HCT116 (cell line): ENCODE data around the gene DDB1. TPM values are rescaled to one million over a fixed set of nuclear protein-coding genes. Genes with fewer than 3 reads are reported as not detected.

Experiments
- ATAC-seq: fragments of 200-7000 bp; cut with Tn5 transposase; 2 replicates; pipeline ENCODE4 v1.9.1; 2020; ENCODE audit warnings: mild to moderate bottlenecking, moderate library complexity
- BruUV-seq: library from RNA; stranded (reverse); fragments of 400-500 nt; replicated peaks from 2 replicates; lab custom pipeline; 2021; lab: Mats Ljungman, UMichigan
- CTCF ChIA-PET: fragments of 300-600 bp; sonication (Branson Sonifier 250); formaldehyde crosslinking; loops from one replicate; lab custom pipeline; 2021; ENCODE audit warnings: antibody characterized with exemption; lab: Charles Lee
- POLR2A ChIA-PET: fragments of 300-600, 350-600 bp; sonication (Branson Sonifier 250); formaldehyde crosslinking; loops from one replicate; lab custom pipeline; 2021; ENCODE audit warnings: antibody characterized with exemption; lab: Charles Lee
- RAD21 ChIA-PET, 2 experiments: fragments of 300-600 bp; sonication (Branson Sonifier 250); formaldehyde crosslinking; loops; one replicate each; lab custom pipeline; 2023; ENCODE audit warnings: low total read pairs in 2 of 2; ENCODE audit not compliant: uncharacterized antibody in 2 of 2, unreplicated experiment in 2 of 2, low non-redundant PET in 1 of 2; lab: Charles Lee
- DNase-seq: peaks from one replicate; pipeline ENCODE4 v3.0.0-alpha.2; 2010; ENCODE audit warnings: low read depth, low spot score
- H2AFZ ChIP-seq: fragments of 200-600 bp; shearing (Covaris generic), sonication (generic); 2 replicates; pipeline ENCODE4 v1.6.1; 2017; ENCODE audit warnings: low read depth, mixed run types, mixed read lengths, antibody characterized with exemption, low read length; ENCODE audit not compliant: poor library complexity, severe bottlenecking
- H3K27ac ChIP-seq: 2 replicates; pipeline ENCODE4 v1.5.1; 2012; ENCODE audit warnings: low read depth, low read length
- H3K27me3 ChIP-seq: fragments of 200-600 bp; sonication (generic); 2 replicates; pipeline ENCODE4 v1.6.1; 2016; ENCODE audit warnings: mixed run types, low read length, mixed read lengths; ENCODE audit not compliant: insufficient read depth
- H3K36me3 ChIP-seq, 2 experiments: fragments of 200-500 bp in 1 of 2; fragments of 200-600 bp in 1 of 2; sonication (Bioruptor generic) in 1 of 2; sonication (generic) in 1 of 2; 2 replicates each; pipeline versions ENCODE4 v1.5.1 to v1.6.1; 2014 to 2016; ENCODE audit warnings: low read length in 2 of 2, inconsistent platforms in 1 of 2, mixed read lengths in 1 of 2, mixed run types in 1 of 2; ENCODE audit not compliant: insufficient read depth in 2 of 2, control insufficient read depth in 1 of 2
- H3K4me1 ChIP-seq, 2 experiments: fragments of 200-600 bp in 1 of 2; sonication (generic) in 1 of 2; 2 replicates each; pipeline versions ENCODE4 v1.5.1 to v1.6.1; 2012 to 2017; ENCODE audit warnings: low read length in 2 of 2, inconsistent platforms in 1 of 2, mild to moderate bottlenecking in 1 of 2, mixed read lengths in 1 of 2, mixed run types in 1 of 2, moderate library complexity in 1 of 2; ENCODE audit not compliant: insufficient read depth in 2 of 2, control insufficient read depth in 1 of 2
- H3K4me2 ChIP-seq: fragments of 200-600 bp; sonication (generic); 2 replicates; pipeline ENCODE4 v1.6.1; 2017; ENCODE audit warnings: mixed run types, low read length, mixed read lengths
- H3K4me3 ChIP-seq, 2 experiments: fragments of 200-600 bp in 1 of 2; sonication (generic) in 1 of 2; replicated peaks in 1 of 2; 2 replicates each; pipeline ENCODE4 v1.5.1; 2011 to 2016; ENCODE audit warnings: low read length in 2 of 2, control low read depth in 1 of 2, low read depth in 1 of 2, mild to moderate bottlenecking in 1 of 2, mixed read lengths in 1 of 2, mixed run types in 1 of 2
- H3K79me2 ChIP-seq: fragments of 200-600 bp; sonication (generic); 2 replicates; pipeline ENCODE4 v1.6.1; 2017; ENCODE audit warnings: mild to moderate bottlenecking, mixed run types, low read length, moderate library complexity, mixed read lengths; ENCODE audit not compliant: insufficient read depth
- H3K9ac ChIP-seq: fragments of 200-600 bp; sonication (generic); 2 replicates; pipeline ENCODE4 v1.6.1; 2016; ENCODE audit warnings: low read length, mixed read lengths
- H3K9me2 ChIP-seq: fragments of 200-600 bp; sonication (generic), shearing (Covaris generic); 2 replicates; pipeline ENCODE4 v1.6.1; 2017; ENCODE audit warnings: mixed run types, mild to moderate bottlenecking, moderate library complexity; ENCODE audit not compliant: insufficient read depth
- H3K9me3 ChIP-seq, 2 experiments: fragments of 200-500 bp in 1 of 2; fragments of 200-600 bp in 1 of 2; sonication (Bioruptor generic) in 1 of 2; sonication (generic) in 1 of 2; 2 replicates each; pipeline ENCODE4 v1.6.1; 2014 to 2017; ENCODE audit warnings: low read length in 2 of 2, mixed read lengths in 2 of 2, inconsistent platforms in 1 of 2, low read depth in 1 of 2, mild to moderate bottlenecking in 1 of 2, mixed run types in 1 of 2, moderate library complexity in 1 of 2; ENCODE audit not compliant: control insufficient read depth in 1 of 2, insufficient read depth in 1 of 2
- H4K20me1 ChIP-seq: fragments of 200-600 bp; sonication (generic), shearing (Covaris generic); 2 replicates; pipeline ENCODE4 v1.6.1; 2017; ENCODE audit warnings: mixed run types, mild to moderate bottlenecking, moderate library complexity; ENCODE audit not compliant: insufficient read depth
- ATF3 ChIP-seq: IDR thresholded peaks from 2 replicates; pipeline ENCODE4 v1.6.1; 2012
- CEBPB ChIP-seq: IDR thresholded peaks from 2 replicates; pipeline ENCODE4 v1.6.1; 2012; ENCODE audit warnings: low read depth
- CTCF ChIP-seq, 3 experiments: fragments of 200-600 bp in 1 of 3; sonication (generic) in 1 of 3; IDR thresholded peaks in 2 of 3; conservative IDR thresholded peaks in 1 of 3; 2 replicates each; pipeline ENCODE4 v1.5.1; 2012 to 2017; ENCODE audit warnings: low read depth in 2 of 3, low read length in 2 of 3, antibody characterized with exemption in 1 of 3, borderline replicate concordance in 1 of 3, control low read depth in 1 of 3, mild to moderate bottlenecking in 1 of 3, mixed read lengths in 1 of 3, mixed run types in 1 of 3, moderate library complexity in 1 of 3; ENCODE audit not compliant: insufficient read depth in 1 of 3
- EZH2 ChIP-seq: fragments of 200-600 bp; sonication (generic); IDR thresholded peaks from 2 replicates; pipeline ENCODE4 v1.6.1; 2017; ENCODE audit warnings: antibody characterized with exemption, mixed run types
- EZH2phosphoT487 ChIP-seq: fragments of 200-600 bp; IDR thresholded peaks from 2 replicates; pipeline ENCODE4 v1.6.1; 2018; ENCODE audit warnings: antibody characterized with exemption, borderline replicate concordance
- JUND ChIP-seq: IDR thresholded peaks from 2 replicates; pipeline ENCODE4 v1.6.1; 2012
- POLR2A ChIP-seq: IDR thresholded peaks from 2 replicates; pipeline ENCODE4 v1.7.0; 2011; ENCODE audit warnings: borderline replicate concordance; ENCODE audit not compliant: insufficient read depth, insufficient read length; ENCODE audit errors: extremely low read depth
- POLR2AphosphoS5 ChIP-seq: IDR thresholded peaks from 2 replicates; pipeline ENCODE4 v1.6.1; 2011; ENCODE audit warnings: mild to moderate bottlenecking, low read depth, low read length, moderate library complexity
- RAD21 ChIP-seq: IDR thresholded peaks from 2 replicates; pipeline ENCODE4 v1.6.1; 2012; ENCODE audit warnings: low read depth, mild to moderate bottlenecking
- SP1 ChIP-seq: IDR thresholded peaks from 2 replicates; pipeline ENCODE4 v1.6.1; 2012; ENCODE audit warnings: low read depth
- SRF ChIP-seq: IDR thresholded peaks from 2 replicates; pipeline ENCODE4 v1.6.1; 2012; ENCODE audit warnings: low read depth
- TCF7L2 ChIP-seq: IDR thresholded peaks from 2 replicates; pipeline ENCODE4 v1.7.0; 2011; ENCODE audit warnings: borderline replicate concordance, inconsistent platforms; ENCODE audit not compliant: insufficient read depth, insufficient read length; ENCODE audit errors: extremely low read depth
- ZNF274 ChIP-seq: fragments of 200-500 bp; sonication (Bioruptor generic); IDR thresholded peaks from 2 replicates; pipeline ENCODE4 v1.6.1; 2014; ENCODE audit warnings: mild to moderate bottlenecking, low read depth, low read length, inconsistent platforms
- intact Hi-C: fragments of 100-400 bp; cut with micrococcal nuclease; formaldehyde crosslinking; loops from 2 replicates; pipeline ENCODE4 v1.10.0; 2022
- total RNA-seq: library from RNA; stranded (reverse); gene quantifications from one replicate; pipeline ENCODE4 v1.2.1, GENCODE V29; 2021; ENCODE audit not compliant: unreplicated experiment

DDB1 gene
- total RNA-seq, 1 experiment from 2014 or later = 269 TPM

- H3K79me2 ChIP-seq = peaks cover 10% of the 10 kb centered on the region; the same call in 1 of the 2 replicates
- no peak for TF ChIP-seq ATF3
- no peak for TF ChIP-seq TCF7L2
- TF ChIP-seq RAD21 = no peak
- TF ChIP-seq JUND = no peak
- TF ChIP-seq CTCF (IDR thresholded peaks at IDR 0.05 in 2 of 3, conservative IDR thresholded peaks at IDR 0.05 in 1 of 3; ENCODE audit: borderline replicate concordance in 1 of 3, insufficient read depth in 1 of 3, low read depth in 2 of 3, low read length in 2 of 3) = no peak
- no peak for TF ChIP-seq SP1
- no peak for TF ChIP-seq EZH2
- TF ChIP-seq CEBPB = no peak
- no peak for TF ChIP-seq POLR2AphosphoS5
- no peak for TF ChIP-seq EZH2phosphoT487
- TF ChIP-seq ZNF274 = no peak
- no peak for TF ChIP-seq SRF
- TF ChIP-seq POLR2A = no peak
- POLR2A ChIA-PET = interaction anchor here (1.3 kb wide), 1 partner anchor 23 kb away, joined by 4 read pairs; the partner anchor contains the start of genes CYB561A3 and TMEM138
- no peak for ATAC-seq
- no peak for DNase-seq
- CTCF ChIA-PET = no interaction called here
- H3K4me1 ChIP-seq = peaks cover 12 to 22% of the 10 kb centered on the region in 2 experiments
- H3K4me2 ChIP-seq = no peak overlapping the region
- no peak overlapping the region for H3K4me3 ChIP-seq
- no peaks in the 10 kb centered on the region for H3K27me3 ChIP-seq
- no peaks in the 10 kb centered on the region for H3K9me3 ChIP-seq
- intact Hi-C loops = loop anchor here (5.0 kb wide), 1 partner anchor 288 kb away; no protein-coding TSS in a partner anchor
- H3K9me2 ChIP-seq = no peaks in the 10 kb centered on the region
- no peaks in the 10 kb centered on the region for H4K20me1 ChIP-seq
- H3K36me3 ChIP-seq = peaks cover 10% of the 10 kb centered on the region in 2 experiments; a peak in 3 of 4 replicates
- no peak overlapping the region for H3K27ac ChIP-seq
- H2AFZ ChIP-seq = no peak overlapping the region
- RAD21 ChIA-PET = no interaction called here
- no TSS peak for BruUV-seq
- H3K9ac ChIP-seq = no peak overlapping the region
Observed at GRCh38 chr11:61339490-61339878, 6.6 kb upstream of the DDB1 start.
